IPS-20b (cell line): ENCODE data around the gene RAB3D.

Experiments
- H3K27ac ChIP-seq: one replicate; pipeline ENCODE4 v1.5.1; 2013; ENCODE audit warnings: low read length
- H3K27me3 ChIP-seq: 2 replicates; pipeline ENCODE4 v1.6.1; 2013; ENCODE audit warnings: mild to moderate bottlenecking, low read length, inconsistent platforms; ENCODE audit not compliant: insufficient read depth
- H3K36me3 ChIP-seq: 2 replicates; pipeline ENCODE4 v1.6.1; 2013; ENCODE audit warnings: low read depth, mild to moderate bottlenecking, inconsistent platforms, low read length, moderate library complexity; ENCODE audit not compliant: insufficient read depth
- H3K4me1 ChIP-seq: 2 replicates; pipeline ENCODE4 v1.6.1; 2013; ENCODE audit warnings: mild to moderate bottlenecking, control low read depth, inconsistent platforms, low read length, moderate library complexity; ENCODE audit not compliant: insufficient read depth
- H3K4me3 ChIP-seq: 2 replicates; pipeline ENCODE4 v1.5.1; 2013; ENCODE audit warnings: mild to moderate bottlenecking, low read length, inconsistent platforms
- H3K9ac ChIP-seq: 2 replicates; pipeline ENCODE4 v1.6.1; 2013; ENCODE audit warnings: low read depth, mild to moderate bottlenecking, inconsistent platforms, low read length, moderate library complexity
- H3K9me3 ChIP-seq: 2 replicates; pipeline ENCODE4 v1.6.1; 2013; ENCODE audit warnings: mild to moderate bottlenecking, low read depth, low read length, inconsistent platforms; ENCODE audit not compliant: insufficient read depth

RAB3D gene

DNA sequence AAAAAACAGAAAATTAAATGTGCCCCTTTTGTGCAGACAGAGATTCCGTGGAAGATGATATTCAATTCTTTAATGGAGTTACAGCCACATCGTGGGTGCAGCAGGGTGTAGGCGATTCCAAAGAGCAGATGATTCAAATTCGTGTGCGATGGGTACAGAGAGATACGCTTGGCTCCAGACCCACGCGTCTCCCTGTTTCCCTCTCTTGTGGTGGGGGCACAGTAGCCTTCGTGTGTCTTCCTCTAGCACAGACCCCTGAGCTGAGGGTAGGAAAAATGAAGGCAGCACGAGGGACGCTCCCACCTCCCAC is 38.7 kb downstream of the RAB3D start:
- Histone ChIP-seq H3K4me1 (no peaks in the 10 kb centered on the region), H3K27ac (no peak overlapping the region), H3K9ac (no peak overlapping the region), H3K27me3 (no peaks in the 10 kb centered on the region), H3K4me3 (no peak overlapping the region), H3K36me3 (no peaks in the 10 kb centered on the region), H3K9me3 (no peaks in the 10 kb centered on the region)

DNA sequence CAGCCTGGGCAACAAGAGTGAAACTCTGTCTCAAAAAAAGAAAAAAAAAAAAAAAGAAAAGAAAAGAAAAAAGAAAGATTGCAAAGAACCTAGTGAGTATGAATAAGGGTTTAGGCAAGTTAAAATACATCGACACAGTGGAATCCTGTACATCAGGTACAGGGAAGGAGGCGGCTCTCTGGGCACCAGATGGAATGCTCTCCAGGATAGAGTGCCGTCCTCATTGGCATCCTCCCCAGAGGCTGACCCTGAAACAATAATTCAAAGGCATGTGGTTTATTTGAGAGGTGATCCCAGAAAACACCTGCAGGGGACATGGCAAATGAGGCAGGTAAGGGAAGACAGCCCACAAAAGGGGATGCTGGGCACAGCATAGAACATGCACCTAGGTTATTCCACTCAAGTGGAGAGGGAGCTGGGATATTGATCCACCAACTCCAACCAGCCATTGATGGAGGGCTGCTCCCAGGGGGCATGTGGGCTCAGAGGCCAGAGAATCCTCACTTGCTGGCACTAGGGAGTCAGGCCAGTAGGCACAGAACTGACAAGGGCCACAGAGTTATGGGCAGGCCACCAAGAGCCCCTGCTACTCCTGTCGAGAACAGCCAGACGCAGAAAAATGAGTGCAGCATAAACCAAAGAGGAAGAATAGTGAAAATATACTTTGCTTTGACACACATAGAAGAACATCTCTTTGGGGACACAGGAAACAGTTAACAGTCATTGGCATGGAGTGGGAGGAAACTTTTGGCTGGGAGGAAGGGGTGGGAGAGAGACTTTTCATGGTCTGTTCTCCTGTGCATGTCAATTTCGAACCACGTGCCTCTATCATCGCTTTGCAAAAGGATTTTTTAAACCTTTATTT is 39.3 kb downstream of the RAB3D start:
- no peak overlapping the region for H3K4me3 ChIP-seq
- no peak overlapping the region for H3K27ac ChIP-seq
- H3K36me3 ChIP-seq: no peaks in the 10 kb centered on the region
- no peak overlapping the region for H3K9ac ChIP-seq
- H3K9me3 ChIP-seq: no peaks in the 10 kb centered on the region
- no peaks in the 10 kb centered on the region for H3K27me3 ChIP-seq
- no peaks in the 10 kb centered on the region for H3K4me1 ChIP-seq

DNA sequence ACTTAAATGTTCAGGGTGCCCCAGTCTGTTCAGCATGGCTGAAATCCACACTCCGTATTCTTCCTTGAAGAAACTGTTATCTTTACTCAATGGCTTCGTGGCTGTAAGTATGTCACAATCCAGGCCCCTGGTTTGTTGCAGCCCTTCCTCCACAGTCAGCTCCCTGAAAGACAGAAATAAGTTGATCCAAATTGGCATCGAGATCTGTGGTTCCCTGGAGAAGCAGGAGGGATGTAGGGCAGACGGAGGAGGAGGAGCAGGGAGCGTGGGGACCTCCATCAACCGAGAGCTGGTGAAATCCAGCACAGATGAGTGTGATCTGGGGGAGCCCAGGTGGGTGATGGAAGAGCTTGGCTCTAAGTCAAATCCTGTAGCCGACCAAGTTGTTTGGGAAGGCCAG is 43.2 kb downstream of the RAB3D start:
- Histone ChIP-seq H3K4me1 (peaks cover 3% of the 10 kb centered on the region; the same call in 1 of the 2 replicates), H3K4me3 (no peak overlapping the region), H3K36me3 (no peaks in the 10 kb centered on the region), H3K9me3 (no peaks in the 10 kb centered on the region), H3K9ac (no peak overlapping the region), H3K27me3 (no peaks in the 10 kb centered on the region), H3K27ac (no peak overlapping the region)

DNA sequence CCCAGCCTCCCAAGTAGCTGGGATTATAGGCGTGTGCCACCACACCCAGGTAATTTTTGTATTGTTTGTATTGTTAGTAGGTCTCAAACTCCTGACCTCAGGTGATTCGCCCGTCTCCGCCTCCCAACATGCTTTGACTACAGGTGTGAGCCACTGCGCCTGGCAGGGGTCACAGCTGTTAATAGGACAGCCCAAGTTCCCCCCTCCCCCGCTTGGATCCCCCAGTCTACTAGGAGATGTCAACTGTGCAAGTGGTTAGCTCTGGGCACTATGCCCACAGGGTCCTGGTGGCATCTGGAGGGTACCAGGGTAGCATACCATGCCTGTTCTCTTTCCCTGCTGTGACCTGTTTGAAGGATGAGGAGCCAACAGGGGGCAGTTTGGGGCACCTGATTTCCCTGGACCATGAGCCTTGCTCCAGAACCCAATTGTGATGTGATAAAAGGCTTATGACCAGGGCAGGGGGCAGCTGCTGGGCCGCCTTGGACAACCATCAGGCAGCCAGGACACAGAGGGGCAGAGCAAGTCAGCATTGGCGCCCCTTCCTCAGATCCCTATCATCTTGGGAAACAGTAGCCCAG is 43.7 kb downstream of the RAB3D start, which contains the start of gene TSPAN16:
Gene TSPAN16, plus strand, starts transcription at position 496 of the 581 bp plus-strand sequence. CDS start 138 bp downstream, outside the sequence.
- Histone ChIP-seq H3K4me1 (peaks cover 3% of the 10 kb centered on the region; the same call in 1 of the 2 replicates), H3K27ac (no peak within 1 kb of the TSS)

DNA sequence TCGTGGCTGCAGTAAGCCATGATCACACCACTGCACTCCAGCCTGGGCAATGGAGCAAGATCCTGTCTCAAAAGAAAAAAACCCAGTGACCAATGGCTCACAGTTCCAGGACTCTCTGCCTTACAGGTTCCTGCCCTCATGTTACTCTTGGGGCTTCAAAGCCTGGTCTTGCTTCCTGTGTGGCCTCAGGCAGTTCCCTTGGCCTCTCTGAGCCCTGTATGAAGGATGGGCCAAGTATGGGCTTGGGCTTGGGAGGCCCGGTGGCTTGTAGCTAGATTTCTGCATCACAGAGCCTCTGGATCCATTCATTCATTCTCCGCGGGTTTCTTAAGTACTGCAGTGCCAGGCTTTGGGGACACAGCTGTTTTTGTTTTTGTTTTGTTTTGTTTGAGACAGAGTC is 44.3 kb downstream of the RAB3D start:
- Histone ChIP-seq H3K27ac (no peak overlapping the region), H3K4me1 (peaks cover 3% of the 10 kb centered on the region; the same call in 1 of the 2 replicates), H3K9ac (no peak overlapping the region), H3K36me3 (no peaks in the 10 kb centered on the region), H3K4me3 (no peak overlapping the region), H3K9me3 (no peaks in the 10 kb centered on the region), H3K27me3 (no peaks in the 10 kb centered on the region)

More for the DNA sequence above, 43.7 kb downstream of the RAB3D start, which contains the start of gene TSPAN16:
- H3K27me3 ChIP-seq: no peaks in the 10 kb centered on the region
- H3K9ac ChIP-seq: no peak within 1 kb of the TSS
- no peak within 1 kb of the TSS for H3K4me3 ChIP-seq
- H3K9me3 ChIP-seq: no peaks in the 10 kb centered on the region
- no peaks in the 10 kb centered on the region for H3K36me3 ChIP-seq

DNA sequence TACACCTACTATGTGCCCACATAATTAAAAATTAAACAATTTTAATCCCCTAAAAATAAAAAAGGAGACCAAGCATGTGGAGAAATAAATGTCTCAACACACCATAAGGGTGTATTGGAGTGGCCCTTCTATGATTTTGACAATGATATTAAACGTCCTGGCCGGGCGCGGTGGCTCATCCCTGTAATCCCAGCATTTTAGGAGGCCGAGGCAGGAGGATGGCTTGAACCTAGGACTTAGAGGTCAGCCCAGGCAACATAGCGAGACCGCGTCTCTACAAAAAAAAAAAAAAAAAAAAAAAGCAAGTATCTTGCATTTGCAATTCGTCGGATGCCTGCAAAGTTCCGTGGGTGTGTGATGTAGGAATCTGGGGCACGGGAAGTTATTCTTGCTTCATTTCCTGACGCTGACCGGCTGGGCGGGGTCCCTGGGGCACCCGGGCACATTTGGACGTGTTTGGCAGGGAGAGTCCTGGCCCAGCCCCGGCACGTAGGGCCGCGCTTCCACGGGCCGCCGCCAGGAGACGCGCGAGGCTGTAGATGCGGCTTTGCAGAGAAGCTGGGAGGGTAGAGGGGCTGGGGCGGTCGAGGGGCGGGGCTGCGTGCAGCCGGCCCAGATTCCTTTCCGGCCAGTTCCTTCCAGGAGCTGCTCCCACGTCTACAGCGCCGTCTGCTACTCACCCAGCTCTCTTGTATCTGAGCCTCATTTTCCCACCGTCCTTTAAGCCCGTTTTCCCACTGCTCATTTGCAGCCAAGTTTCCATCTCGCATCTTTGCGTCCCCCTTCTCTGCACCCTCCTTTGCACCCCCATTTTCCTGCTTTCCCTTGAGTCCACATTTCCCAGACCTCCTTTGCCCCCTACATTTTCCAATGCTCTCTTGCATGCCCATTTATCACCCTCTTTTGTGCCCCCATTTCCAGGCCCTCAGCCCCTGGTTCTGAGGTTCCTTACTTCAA is 45.7 kb downstream of the RAB3D start:
- H3K9ac ChIP-seq: peak overlapping the region; percentile 47; the same call in 1 of the 2 replicates
- H3K9me3 ChIP-seq: no peaks in the 10 kb centered on the region
- H3K4me3 ChIP-seq: peak overlapping the region; percentile 58
- H3K4me1 ChIP-seq: peaks cover 3% of the 10 kb centered on the region; the same call in 1 of the 2 replicates
- H3K27ac ChIP-seq: no peak overlapping the region
- H3K27me3 ChIP-seq: no peaks in the 10 kb centered on the region
- no peaks in the 10 kb centered on the region for H3K36me3 ChIP-seq

DNA sequence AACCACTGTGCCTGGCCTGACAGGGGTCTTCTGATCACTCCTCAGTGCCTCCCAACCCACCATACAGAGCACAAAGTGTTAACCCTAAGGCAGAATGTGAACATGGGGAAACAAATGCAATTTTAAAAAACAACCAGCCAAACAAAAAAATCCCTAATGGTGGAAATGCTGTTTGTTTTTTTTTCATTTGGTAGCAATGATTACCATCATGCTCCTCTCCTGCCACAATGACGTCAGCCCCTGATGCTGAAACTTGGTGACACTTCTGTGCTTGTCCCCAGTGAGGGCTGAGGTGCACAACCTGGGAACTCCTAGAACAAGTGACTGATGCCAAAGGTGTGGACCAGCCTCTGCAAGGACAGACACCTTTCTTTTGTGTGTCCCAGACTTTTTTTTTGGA is 47.5 kb downstream of the RAB3D start:
- Histone ChIP-seq H3K9ac (no peak overlapping the region), H3K36me3 (no peaks in the 10 kb centered on the region), H3K4me1 (peaks cover 3% of the 10 kb centered on the region; the same call in 1 of the 2 replicates), H3K9me3 (no peaks in the 10 kb centered on the region), H3K27ac (no peak overlapping the region), H3K27me3 (no peaks in the 10 kb centered on the region), H3K4me3 (no peak overlapping the region)

DNA sequence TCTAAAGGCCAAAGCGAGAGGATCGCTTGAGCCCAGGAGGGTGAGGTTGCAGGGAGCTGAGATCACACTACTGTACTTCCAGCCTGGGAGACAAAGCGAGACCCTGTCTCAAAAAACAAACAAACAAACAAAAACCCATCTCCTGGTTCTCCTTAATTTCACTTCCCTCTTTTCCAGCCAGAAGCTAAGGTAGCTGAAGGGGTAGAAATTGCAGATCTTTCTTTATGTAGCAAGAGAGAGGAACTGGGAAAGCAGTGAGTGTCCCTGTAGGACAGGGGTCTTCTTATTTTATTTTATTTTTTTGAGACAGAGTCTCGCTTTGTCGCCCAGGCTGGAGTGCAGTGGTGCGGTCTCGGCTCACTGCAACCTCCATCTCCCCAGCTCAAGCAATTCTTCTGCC is 48.0 kb downstream of the RAB3D start:
- Histone ChIP-seq H3K27me3 (no peaks in the 10 kb centered on the region), H3K36me3 (no peaks in the 10 kb centered on the region), H3K9me3 (no peaks in the 10 kb centered on the region), H3K4me1 (peaks cover 3% of the 10 kb centered on the region; the same call in 1 of the 2 replicates), H3K9ac (no peak overlapping the region), H3K27ac (no peak overlapping the region), H3K4me3 (no peak overlapping the region)

DNA sequence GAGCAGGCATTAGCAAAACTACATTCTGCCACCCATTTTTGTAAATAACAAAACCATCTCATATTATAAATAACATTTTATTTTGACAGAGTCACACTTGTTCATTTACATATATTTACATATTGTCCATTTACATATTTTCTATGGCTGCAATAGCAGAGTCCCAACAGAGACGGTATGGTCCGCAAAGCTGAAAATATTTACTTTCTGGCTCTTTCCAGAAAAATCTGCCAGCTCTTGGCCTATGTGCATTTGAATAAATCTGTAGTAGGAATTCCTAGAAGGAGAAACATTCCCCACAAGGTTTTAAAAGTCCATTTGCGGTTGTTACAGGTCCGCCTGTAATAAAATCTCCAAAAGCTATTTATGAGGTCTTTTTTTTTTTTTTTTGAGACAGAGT is 49.2 kb downstream of the RAB3D start:
- Histone ChIP-seq H3K27me3 (no peaks in the 10 kb centered on the region), H3K27ac (no peak overlapping the region), H3K36me3 (no peaks in the 10 kb centered on the region), H3K9ac (no peak overlapping the region), H3K4me1 (peaks cover 3% of the 10 kb centered on the region; the same call in 1 of the 2 replicates), H3K4me3 (no peak overlapping the region), H3K9me3 (no peaks in the 10 kb centered on the region)

DNA sequence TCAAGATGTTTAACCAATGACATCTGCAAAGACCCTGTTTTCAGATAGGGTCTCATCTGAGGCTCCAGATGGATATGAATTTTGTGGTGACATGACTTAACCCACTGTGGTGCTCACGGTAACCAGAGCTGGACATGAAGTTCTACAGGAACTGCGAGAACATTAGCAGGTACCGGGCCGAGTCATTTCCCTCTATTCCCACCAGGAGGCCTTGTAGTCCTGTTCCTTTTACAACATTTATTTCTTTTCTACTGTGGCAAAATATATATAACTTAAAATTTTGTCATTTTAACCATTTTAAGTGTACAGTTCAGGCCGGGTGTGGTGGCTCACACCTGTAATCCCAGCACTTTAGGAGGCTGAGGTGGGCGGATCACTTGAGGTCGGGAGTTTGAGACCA is 51.1 kb downstream of the RAB3D start:
- H3K27me3 ChIP-seq: no peaks in the 10 kb centered on the region

DNA sequence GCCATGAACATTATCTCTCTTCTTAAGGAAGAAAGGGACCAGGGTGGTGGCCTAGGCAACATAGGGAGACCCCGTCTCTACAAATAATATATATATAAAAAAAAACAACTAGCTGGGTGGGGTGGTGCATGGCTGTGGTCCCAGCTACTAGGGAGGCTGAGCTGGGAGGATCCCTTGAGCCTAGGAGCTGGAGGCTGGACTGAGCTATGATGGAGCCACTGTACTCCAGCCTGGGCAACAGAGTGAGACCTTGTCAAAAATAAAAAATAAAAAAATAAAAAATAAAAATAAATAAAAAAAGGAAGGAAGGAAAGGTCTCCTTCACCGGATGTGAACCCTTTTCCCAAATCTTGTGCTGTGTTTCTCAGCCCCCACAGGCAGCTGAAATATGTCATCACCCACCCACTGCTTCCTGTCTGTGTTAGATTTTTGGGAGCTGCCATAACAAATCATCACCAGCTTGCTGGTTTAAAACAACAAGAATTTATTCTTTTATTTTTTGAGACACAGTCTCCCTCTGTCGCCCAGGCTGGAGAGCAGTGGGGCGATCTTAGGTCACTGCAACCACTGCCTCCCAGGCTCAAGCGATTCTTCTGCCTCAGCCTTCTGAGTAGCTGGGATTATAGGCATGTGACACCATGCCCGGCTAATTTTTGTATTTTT is 53.0 kb downstream of the RAB3D start:
- no peaks in the 10 kb centered on the region for H3K9me3 ChIP-seq
- H3K9ac ChIP-seq: no peak overlapping the region
- no peaks in the 10 kb centered on the region for H3K4me1 ChIP-seq
- no peaks in the 10 kb centered on the region for H3K36me3 ChIP-seq
- H3K27ac ChIP-seq: no peak overlapping the region
- no peak overlapping the region for H3K4me3 ChIP-seq
- no peaks in the 10 kb centered on the region for H3K27me3 ChIP-seq

More for the DNA sequence above, 51.1 kb downstream of the RAB3D start:
- no peak overlapping the region for H3K9ac ChIP-seq
- no peak overlapping the region for H3K27ac ChIP-seq
- H3K4me1 ChIP-seq: no peaks in the 10 kb centered on the region
- no peaks in the 10 kb centered on the region for H3K36me3 ChIP-seq
- H3K9me3 ChIP-seq: no peaks in the 10 kb centered on the region
- H3K4me3 ChIP-seq: no peak overlapping the region
